SK-MEL-5 (cell line): ENCODE results near the gene MED12L. TPM values are rescaled to one million over a fixed set of nuclear protein-coding genes. Genes with fewer than 3 reads are reported as not detected.

ENCODE experiments used
- DNase-seq: peaks from one replicate; pipeline ENCODE4 v3.0.0-alpha.2; 2016; ENCODE audit warnings: low read depth, low spot score
- in situ Hi-C: cut with HindIII; loops from 2 replicates; pipeline ENCODE4 v1.10.0; 2016; ENCODE audit warnings: low sequenced_read_pairs, high pct_unique_total_duplicates, low pct_unique_long_range_greater_than_20kb
- total RNA-seq: library from RNA; depleted of rRNA; stranded (reverse); fragments of >200 nt; shearing (Covaris generic); gene quantifications from 2 replicates; pipeline ENCODE4 v1.2.3, GENCODE V29; 2014

Gene MED12L
- total RNA-seq, 1 experiment from 2014 or later: 0.92 TPM

DNA sequence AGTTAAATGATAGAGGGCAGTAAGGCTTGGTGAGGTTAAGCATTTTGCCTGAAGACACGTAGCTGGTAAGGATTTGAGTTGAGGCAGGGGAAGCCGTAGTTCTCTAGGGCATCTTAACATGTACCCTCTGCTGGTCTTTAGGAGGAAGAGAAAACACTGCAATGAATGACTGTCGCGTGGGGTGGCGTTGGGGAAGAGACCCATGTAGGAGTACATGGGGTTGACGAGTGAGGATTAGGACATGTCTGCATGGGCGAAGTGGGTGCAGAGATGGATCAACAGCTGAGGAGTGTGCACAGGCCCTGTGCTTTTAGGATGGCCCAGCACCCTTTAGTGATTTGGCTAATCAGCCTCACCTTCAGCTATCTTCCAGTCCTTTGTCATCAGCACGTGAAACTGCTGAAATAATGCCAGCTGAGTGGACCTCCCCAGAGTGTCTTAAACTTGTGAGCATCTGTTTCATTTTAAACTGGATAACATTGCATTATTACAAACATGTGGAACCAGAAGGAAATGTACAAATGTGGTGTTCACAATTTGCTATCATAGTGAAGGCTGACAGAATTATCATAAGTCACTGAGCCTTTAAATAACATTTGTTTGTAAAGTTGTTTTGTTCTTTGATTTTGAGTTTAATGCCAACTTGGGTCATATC, 177.5 kb downstream of the MED12L start:
- no peak for DNase-seq
- in situ Hi-C loops: no loop called here

GRCh38 chr3:151264605-151265004, 179.1 kb downstream of the MED12L start:
- in situ Hi-C loops: no loop called here

GRCh38 chr3:151265166-151265565, 179.7 kb downstream of the MED12L start:
- no peak for DNase-seq
- in situ Hi-C loops: no loop called here

More at GRCh38 chr3:151264605-151265004, 179.1 kb downstream of the MED12L start:
- no peak for DNase-seq

GRCh38 chr3:151265866-151266265, 180.4 kb downstream of the MED12L start:
- DNase-seq: no peak
- in situ Hi-C loops: no loop called here

DNA sequence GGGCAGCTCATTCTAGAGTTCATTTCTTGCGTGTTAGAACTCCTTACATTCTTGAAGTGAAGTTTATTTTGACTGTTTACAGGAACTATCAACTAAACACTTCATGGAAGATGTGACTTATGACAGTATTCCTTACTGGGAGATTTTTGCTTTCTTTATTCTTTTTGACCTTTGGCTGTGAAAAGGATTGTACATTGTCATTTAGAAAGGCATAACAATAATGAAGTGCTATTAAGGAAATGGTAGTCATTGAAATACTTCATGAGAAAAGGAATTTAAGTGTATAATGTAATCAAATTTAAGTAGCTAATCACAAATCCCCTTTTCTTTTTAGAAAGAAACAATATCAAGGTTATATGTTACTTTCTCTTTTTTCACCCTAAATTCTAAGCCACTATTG, 181.6 kb downstream of the MED12L start:
- no peak for DNase-seq
- in situ Hi-C loops: no loop called here

GRCh38 chr3:151268267-151269235, 183.1 kb downstream of the MED12L start:
- in situ Hi-C loops: no loop called here
- no peak for DNase-seq

- in situ Hi-C loops: no loop called here
Observed at GRCh38 chr3:151269631-151270030, 184.2 kb downstream of the MED12L start.

GRCh38 chr3:151275091-151275490, 189.6 kb downstream of the MED12L start:
- in situ Hi-C loops: no loop called here
- DNase-seq: no peak

More at GRCh38 chr3:151269631-151270030, 184.2 kb downstream of the MED12L start:
- no peak for DNase-seq

DNA sequence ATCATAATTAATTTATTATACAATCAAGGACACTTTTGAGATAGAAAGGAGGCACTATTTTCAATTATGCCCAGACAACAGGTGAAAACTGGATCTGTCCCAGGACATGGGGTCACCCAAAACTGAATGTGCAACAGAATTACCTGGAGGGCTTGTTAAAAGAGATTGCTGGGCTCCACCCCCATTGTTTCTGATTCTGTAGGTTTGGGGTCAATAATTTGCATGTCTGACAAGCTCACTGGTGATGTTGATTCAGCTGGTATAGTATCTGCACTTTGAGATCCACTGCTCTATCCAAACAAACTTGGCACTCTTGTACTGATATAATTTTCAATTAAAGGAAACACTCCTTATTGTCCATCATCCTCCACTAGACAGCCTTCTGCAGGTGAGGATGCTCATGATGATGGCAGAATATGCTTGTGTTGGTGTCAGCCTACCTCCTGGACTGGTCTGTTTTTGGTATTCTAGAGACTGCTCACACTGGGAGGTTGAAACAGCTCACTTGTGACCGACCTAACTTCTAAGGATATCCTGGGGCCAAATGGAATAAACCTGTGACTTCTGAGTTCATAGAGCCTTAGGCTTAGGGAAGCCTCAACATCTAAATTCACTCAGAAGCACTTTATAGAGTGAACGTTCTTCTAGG, 190.7 kb downstream of the MED12L start:
- in situ Hi-C loops: no loop called here
- DNase-seq: no peak

- in situ Hi-C loops: no loop called here
Observed at GRCh38 chr3:151276687-151277042, 191.2 kb downstream of the MED12L start.

DNA sequence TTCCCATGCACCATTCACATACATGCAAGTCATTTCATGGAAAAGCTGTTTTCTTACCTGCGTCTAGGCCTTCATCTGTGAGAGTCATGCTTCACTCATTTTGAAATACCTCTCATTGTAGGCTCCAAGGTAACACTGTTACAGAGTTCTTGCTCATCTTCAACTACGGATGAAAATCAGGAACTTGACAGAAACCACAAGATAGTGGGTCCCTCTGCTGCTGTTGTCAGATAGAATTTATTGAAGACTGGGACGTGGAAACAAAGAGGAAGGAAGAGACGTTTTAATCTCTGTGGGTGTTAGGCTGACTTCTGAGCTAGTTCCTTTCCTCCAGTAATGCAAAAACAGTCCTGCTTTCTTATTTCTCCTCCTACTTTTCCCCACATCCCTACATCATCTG, 192.8 kb downstream of the MED12L start, which contains the start of gene P2RY14:
P2RY14 (minus strand) TSS at position 313 of the 400 bp plus-strand sequence. CDS start 64,226 bp downstream, outside the sequence.
- no peak for DNase-seq
- in situ Hi-C loops: no loop called here

More at GRCh38 chr3:151276687-151277042, 191.2 kb downstream of the MED12L start:
- no peak for DNase-seq

- DNase-seq: no peak
- in situ Hi-C loops: no loop called here
Observed at GRCh38 chr3:151281671-151282324, 196.3 kb downstream of the MED12L start.

DNA sequence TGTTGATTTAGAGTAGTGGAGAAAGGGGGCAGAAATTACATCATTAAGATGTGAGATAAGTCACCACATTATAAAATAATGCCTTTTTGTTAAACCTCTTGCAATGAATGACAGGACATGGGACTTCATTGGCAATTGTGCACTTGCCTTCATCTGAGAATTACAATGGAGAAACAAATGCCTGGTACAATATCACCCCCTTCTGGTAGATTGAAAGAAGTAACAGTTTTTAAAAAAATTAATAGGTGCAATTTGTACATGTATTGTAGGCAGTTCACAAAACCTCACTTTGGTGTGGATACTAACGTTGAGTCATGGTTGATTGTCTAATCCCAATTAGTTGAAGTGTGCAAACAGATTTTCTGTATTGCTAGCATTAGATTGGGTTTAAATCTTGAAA, 197.5 kb downstream of the MED12L start:
- peak; percentile 81 for DNase-seq
- in situ Hi-C loops: no loop called here

DNA sequence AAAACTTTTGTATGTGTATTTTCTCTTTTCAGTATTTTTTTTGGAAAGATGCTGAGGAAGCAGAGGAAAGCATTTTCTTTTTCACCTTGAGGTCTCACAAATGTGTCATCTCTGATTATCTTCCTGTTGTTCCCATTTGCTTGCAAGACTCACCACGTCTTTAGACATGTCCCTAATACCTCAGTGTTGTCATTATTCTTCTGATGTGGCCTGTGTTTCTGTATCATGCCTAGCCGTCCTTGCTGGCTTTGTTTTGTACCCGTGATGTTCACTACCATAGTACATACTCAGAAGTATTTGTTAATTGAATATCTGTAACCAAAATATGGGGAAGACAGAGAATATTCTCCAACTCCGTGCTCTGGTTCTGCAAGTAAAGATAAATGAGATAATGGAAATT, 197.9 kb downstream of the MED12L start:
- in situ Hi-C loops: no loop called here
- DNase-seq: no peak

DNA sequence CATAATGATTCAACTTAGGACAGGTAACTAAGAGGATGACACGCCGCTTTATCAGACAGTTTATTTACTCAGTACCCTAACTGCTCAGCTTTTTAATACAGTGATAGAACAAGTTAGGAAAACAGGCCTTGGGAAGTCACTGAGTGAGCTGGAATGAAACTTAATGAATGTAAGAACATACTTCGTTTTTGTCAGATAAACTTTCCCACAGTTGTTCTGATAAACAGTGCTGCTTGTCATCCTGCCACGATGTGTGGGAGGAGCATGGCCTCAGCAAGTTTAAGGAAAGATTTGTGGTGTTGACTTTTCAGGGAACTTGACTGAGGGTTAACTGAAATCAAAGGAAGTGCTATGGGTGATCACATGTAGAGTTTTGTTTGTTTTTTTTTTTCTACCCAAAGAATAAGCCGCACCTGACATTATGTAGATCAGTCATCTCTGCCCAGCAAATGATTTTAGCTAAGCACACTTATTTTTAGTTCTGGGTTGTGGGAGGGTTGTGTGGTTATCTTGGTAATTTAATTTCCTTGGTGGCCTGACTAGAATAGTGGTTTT, 198.5 kb downstream of the MED12L start:
- in situ Hi-C loops: no loop called here
- DNase-seq: peak; percentile 11

GRCh38 chr3:151285940-151286339, 200.5 kb downstream of the MED12L start:
- in situ Hi-C loops: no loop called here
- no peak for DNase-seq

DNA sequence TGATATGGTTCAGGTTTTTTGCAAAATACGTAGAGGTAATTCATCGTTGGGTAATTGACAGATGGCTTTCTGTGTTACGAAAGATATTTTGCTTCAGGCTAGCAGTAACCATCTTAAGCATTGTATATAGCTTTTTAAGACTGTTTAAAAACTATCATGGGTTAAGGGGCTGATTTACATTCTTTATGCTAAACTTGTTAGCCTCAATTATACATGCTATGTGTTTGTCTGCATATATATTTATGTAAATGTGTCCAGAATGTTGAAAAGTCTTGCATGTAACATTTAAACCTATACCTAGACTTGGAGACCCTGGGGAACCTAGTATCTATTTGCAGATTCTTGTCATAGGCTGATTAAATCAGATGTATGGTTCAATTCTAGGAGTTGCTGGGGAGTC, 204.0 kb downstream of the MED12L start:
- in situ Hi-C loops: no loop called here

More for the DNA sequence above, 204.0 kb downstream of the MED12L start:
- DNase-seq: no peak
